GM18870 (cell line): ENCODE data around the gene GATAD2A.
"Not testable (repeated sequence)": the region's sequence is repeated elsewhere in the genome, so short reads cannot be mapped to it uniquely, and the experiment has no call there.

Source experiments
- ATAC-seq: cut with Tn5 transposase; IDR thresholded peaks from one replicate; pipeline ENCODE4 v1.9.1; 2021; ENCODE audit warnings: moderate library complexity; ENCODE audit not compliant: unreplicated experiment

Gene GATAD2A

GRCh38 chr19:19464339-19465098 is 59.0 kb downstream of the GATAD2A start:
- ATAC-seq = no peak

DNA sequence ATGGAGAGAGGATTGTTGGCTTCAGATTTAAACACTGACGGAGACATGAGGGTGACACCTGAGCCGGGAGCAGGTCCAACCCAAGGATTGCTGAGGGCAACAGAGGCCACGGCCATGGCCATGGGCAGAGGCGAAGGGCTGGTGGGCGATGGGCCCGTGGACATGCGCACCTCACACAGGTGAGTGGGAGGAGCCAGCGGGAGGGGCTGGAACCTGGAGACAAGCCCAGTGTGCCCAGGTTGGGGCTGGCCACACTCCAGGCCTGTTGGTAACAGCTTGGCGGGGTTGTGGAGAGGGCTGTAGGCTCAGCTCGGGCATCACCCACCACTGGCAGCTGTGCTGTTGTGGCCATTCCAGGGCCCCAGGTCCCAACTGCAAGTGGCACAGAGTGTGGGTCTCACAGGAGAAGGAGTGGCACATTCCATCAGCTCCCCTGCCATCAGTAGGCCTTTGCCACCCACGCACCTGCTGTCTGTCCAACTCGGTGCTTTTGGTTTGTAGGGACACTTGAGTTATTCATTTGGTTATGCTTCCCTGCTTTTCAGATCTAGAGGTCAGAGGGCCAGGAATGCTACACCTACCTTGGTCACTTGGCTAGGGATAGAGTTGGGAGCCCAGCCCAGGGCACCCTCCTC is 60.1 kb downstream of the GATAD2A start:
- no peak for ATAC-seq

- ATAC-seq = no peak
Observed at GRCh38 chr19:19466201-19466600, 60.7 kb downstream of the GATAD2A start.

- no peak for ATAC-seq
Observed at GRCh38 chr19:19468424-19469050, 63.1 kb downstream of the GATAD2A start.

GRCh38 chr19:19470579-19470978 is 65.1 kb downstream of the GATAD2A start:
- ATAC-seq = no peak

- no peak for ATAC-seq
Observed at GRCh38 chr19:19471682-19472081, 66.2 kb downstream of the GATAD2A start.

DNA sequence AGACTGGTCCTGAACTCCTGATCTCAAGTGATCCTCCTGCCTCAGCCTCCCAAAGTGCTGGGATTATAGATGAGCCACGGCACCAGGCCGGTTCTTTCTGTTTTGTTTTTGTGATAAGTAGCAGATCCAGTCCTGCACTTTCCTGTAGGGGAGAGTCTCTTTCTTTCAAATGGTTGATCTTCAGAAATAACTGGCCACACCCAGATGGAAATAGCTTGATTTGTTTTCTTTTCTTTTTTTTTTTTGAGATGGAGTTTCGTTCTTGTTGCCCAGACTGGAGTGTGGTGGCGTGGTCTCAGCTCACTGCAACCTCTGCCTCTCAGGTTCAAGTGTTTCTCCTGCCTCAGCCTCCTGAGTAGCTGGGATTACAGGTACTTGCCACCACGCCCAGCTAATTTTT is 66.6 kb downstream of the GATAD2A start:
- ATAC-seq = not testable (repeated sequence)

DNA sequence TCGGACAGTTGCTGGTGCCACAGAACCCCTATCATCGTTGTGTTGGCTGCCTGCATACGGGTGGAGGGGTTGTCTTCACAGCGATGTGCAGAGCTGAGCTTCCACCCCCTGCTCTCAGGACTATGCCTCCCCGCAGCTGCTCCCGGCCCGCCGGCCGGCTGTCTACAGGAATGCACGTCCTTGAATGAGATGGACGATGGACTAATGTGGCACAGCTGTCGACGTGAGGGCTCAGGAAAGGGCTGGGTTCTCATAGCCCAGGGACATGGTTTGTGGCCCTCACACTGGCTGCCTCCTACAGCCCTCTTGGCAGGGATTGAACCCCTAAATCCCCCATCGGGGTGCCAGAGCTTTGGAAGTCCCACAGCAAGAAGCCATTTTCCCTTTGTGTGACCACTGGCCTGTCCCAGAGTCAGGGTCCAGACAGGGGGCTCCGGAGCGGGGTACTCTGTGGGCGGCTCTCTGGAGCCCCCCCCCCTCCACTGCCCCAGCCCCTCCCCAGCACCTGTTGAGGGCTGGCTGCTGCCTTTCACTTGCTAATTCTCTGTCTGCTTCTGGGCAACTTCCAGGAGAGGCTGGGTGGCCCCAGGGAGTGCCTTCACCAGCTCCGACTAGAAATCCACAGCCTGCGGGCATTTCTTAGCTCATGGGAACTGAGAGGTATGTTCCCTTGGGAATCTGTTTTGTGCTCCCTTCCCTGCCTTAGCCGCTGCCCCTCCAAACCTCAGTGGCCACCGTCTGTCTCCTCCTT is 69.7 kb downstream of the GATAD2A start:
- ATAC-seq = no peak

- no peak for ATAC-seq
Observed at GRCh38 chr19:19475849-19476828, 70.7 kb downstream of the GATAD2A start.

GRCh38 chr19:19477705-19478383 is 72.4 kb downstream of the GATAD2A start:
- no peak for ATAC-seq

DNA sequence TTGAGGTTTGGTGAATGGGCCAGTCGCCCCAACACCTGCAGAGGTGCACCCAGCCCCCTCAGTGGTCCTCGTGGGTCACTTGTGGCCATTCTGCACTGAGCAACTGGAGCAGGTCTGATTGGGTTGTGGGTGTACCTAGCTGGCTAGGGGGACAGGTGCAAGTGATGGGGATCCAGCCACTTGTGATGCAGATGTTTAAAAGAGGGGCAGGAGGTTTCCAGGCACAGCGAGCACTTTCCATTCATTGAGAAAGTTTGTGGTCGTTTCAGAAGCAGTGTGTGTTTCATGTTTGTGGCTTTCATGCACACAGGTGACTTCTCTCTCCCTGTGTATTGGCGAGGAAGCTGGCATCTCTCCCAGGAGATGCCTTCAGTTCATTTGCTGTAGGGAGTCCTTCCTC is 75.2 kb downstream of the GATAD2A start:
- ATAC-seq = no peak

DNA sequence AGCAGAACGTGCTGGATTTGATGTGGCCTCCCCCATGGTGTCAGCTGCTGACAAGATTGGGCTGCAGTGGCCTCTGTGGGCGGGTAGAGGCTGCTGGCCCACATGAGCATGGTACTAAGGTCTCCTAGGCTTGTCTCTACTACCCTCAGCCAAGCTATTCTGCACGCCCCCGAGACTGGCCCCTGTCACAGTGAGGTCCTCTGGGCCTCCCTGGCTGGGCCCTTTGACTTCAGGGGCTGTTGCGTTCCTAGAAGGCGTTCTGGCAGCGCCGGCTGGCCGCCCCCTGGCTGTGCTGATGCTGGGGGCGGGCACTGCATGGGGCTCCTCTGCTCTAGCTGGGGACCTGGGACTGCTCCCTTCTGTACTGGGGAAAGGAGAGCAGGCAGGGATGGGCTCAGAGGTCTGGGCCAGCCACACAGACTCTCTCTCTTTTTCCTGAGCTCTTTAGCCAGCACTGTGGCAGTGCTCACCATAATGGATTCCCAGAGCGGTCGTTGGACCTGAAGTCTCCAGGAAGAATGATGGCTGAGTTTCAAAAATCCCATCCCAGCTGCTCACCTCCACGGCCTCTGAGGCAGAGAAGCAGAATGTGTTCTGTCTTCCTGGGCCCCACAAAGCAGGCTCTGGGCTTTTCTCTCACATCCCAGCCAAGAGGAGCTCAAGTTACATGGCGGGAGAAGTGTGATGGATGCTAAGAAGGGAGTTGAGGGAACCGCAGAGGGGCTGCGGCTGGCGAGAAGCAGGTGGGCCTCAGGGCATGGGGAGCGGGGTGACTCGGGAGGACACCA is 77.5 kb downstream of the GATAD2A start:
- no peak for ATAC-seq

DNA sequence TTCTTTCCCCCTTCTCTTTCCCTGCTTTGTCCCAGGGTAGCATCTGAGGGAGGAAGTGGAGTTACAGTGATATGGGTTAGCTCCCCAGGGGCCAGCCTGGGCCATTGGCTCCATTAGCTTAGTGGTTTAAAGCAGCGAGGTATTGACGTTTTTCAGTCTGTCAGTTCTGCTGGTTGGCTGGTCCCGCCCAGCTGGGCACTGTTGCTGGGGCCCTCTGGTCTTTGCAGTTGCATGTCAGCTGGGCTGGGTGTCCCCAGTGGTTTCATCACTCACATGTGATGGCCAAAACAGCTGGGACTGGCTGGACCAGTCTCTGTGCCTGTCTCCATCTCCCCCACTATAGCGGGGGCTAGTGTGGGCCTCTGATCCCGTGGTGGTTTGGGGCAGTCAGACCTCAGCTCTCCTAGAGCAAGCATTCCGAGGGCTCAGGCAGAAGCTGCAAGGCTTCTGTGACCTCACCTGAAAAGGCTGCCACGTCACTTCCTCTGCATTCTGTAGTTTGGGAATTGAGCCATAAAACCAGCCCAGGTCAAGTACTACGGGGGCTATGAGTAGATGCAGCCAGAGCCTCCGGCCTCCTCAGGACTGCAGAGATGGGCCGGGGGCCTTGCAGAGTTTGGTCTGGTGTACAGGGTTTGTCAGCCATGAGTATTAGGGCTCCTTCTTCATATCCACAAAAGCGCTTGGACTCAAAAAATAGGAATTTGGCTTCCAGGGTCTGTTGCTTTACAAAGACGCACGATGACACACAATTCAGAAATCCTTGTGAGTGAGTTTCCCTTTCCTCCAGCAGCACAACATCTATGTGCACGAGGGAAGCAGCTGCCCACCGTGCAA is 79.9 kb downstream of the GATAD2A start:
- ATAC-seq = no peak

GRCh38 chr19:19485998-19486290 is 80.5 kb downstream of the GATAD2A start:
- no peak for ATAC-seq

DNA sequence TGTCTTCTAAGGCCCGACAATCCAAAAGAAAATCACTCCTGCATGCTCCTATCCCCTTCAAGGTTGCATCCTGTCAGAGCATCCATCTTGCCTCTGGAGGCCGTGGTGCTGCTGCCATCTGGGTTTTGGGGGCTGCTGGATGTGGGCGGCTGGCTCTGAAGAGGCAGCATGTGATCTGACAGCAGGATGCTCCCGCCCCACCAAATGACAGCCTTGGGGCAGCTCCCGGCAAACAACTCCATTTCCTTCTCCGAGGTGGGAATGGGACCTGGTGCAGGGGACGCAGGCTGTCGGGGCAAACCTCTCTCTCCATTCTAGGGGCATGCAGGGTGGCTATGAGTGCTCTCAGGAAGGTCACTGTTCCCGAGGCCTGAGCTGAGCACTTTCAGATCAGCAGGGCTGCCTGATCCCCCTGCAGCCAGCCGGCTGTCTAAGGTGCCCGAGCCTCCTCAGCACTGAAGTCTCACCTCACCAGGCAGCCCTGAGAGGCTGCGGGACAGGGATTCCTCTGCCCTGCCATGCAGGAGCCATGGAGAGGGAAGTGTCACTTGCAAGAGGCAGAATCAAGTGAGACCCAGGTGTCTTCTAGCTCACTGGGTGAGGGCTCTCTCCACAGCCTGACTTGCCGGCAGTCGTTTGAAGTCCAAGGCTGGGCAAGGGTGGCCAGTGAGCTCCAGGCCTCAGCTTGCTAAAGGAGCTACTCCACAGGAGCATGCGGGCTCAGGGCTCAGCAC is 81.0 kb downstream of the GATAD2A start:
- no peak for ATAC-seq

- ATAC-seq = no peak
Observed at GRCh38 chr19:19487077-19487949, 81.8 kb downstream of the GATAD2A start.
